GM12878 (cell line): ENCODE measurements around the gene RPEL1. TPM values are rescaled to one million over a fixed set of nuclear protein-coding genes. Genes with fewer than 3 reads are reported as not detected.

Experiments
- ATAC-seq: fragments of 200-7000 bp; cut with Tn5 transposase; 3 replicates; pipeline ENCODE4 v1.9.1; 2020; ENCODE audit warnings: mild to moderate bottlenecking, moderate library complexity
- BruUV-seq: library from RNA; stranded (reverse); fragments of 400-500 nt; replicated peaks from 2 replicates; lab custom pipeline; 2021; lab: Mats Ljungman, UMichigan
- CTCF ChIA-PET: fragments of 300-600 bp; sonication (Branson Sonifier 250); formaldehyde crosslinking; extraction: SDS; loops from one replicate; lab custom pipeline; 2021; ENCODE audit warnings: inconsistent platforms; lab: Yijun Ruan, JAX
- POLR2A ChIA-PET: fragments of 350-600 bp; formaldehyde crosslinking; extraction: SDS; loops from one replicate; lab custom pipeline; 2021; ENCODE audit warnings: inconsistent platforms; lab: Charles Lee
- RAD21 ChIA-PET: fragments of 300-600 bp; sonication (Branson Sonifier 250); formaldehyde crosslinking; loops from one replicate; lab custom pipeline; 2023; ENCODE audit warnings: antibody characterized with exemption; ENCODE audit not compliant: unreplicated experiment; lab: Charles Lee
- SMC1A ChIA-PET: fragments of 300-600 bp; sonication (Branson Sonifier 250); formaldehyde crosslinking; loops from one replicate; lab custom pipeline; 2023; ENCODE audit not compliant: unreplicated experiment, uncharacterized antibody; lab: Charles Lee
- DNase-seq: peaks from one replicate; pipeline ENCODE4 v3.0.0-alpha.2; 2011; ENCODE audit warnings: low read depth, low spot score
- FAIRE-seq: peaks from 3 replicates; lab custom pipeline; 2011; peaks lifted over from hg19 to GRCh38; lab: Jason Lieb, UNC
- H2AFZ ChIP-seq: 2 replicates; pipeline ENCODE4 v1.6.0; 2011; ENCODE audit warnings: low read depth, low read length, control low read depth; ENCODE audit not compliant: control insufficient read depth
- H3K27ac ChIP-seq: 2 replicates; pipeline ENCODE4 v1.5.1; 2011; ENCODE audit warnings: control low read depth; ENCODE audit not compliant: control insufficient read depth, insufficient read depth
- H3K27me3 ChIP-seq, 2 experiments: replicated peaks in 1 of 2; 2 replicates each; pipeline versions ENCODE4 v1.6.0 to v1.6.1; 2011; ENCODE audit warnings: low read length in 1 of 2; ENCODE audit not compliant: control insufficient read depth in 2 of 2, insufficient read depth in 2 of 2
- H3K36me3 ChIP-seq, 2 experiments: 2 replicates each; pipeline ENCODE4 v1.5.1; 2011; ENCODE audit warnings: low read length in 1 of 2; ENCODE audit not compliant: control insufficient read depth in 2 of 2, insufficient read depth in 2 of 2
- H3K4me1 ChIP-seq: 2 replicates; pipeline ENCODE4 v1.6.1; 2011; ENCODE audit warnings: mild to moderate bottlenecking, low read length, moderate library complexity, mixed read lengths; ENCODE audit not compliant: control insufficient read depth, insufficient read depth
- H3K4me2 ChIP-seq: 2 replicates; pipeline ENCODE4 v1.6.0; 2011; ENCODE audit warnings: control low read depth; ENCODE audit not compliant: control insufficient read depth, insufficient read depth
- H3K4me3 ChIP-seq: fragments of 200-600 bp; sonication (generic); 2 replicates; pipeline ENCODE4 v1.5.1; 2016
- H3K79me2 ChIP-seq: 2 replicates; pipeline ENCODE4 v1.6.0; 2011; ENCODE audit warnings: low read length; ENCODE audit not compliant: control insufficient read depth, insufficient read depth
- H3K9ac ChIP-seq: 2 replicates; pipeline ENCODE4 v1.8.0; 2011; ENCODE audit warnings: low read length, control low read depth, mixed read lengths; ENCODE audit not compliant: control insufficient read depth, insufficient read depth
- H3K9me3 ChIP-seq: replicated peaks from 3 replicates; pipeline ENCODE4 v1.5.1; 2011; ENCODE audit warnings: mild to moderate bottlenecking, low read length; ENCODE audit not compliant: control insufficient read depth, insufficient read depth
- H4K20me1 ChIP-seq: 2 replicates; pipeline ENCODE4 v1.6.0; 2011; ENCODE audit not compliant: control insufficient read depth, insufficient read depth
- IKZF1 ChIP-seq: fragments of 450-650 bp; conservative IDR thresholded peaks from 2 replicates; pipeline ENCODE4 v1.6.1; 2017; ENCODE audit warnings: antibody characterized with exemption, mild to moderate bottlenecking
- SP1 ChIP-seq: IDR thresholded peaks from one replicate; pipeline ENCODE4 v1.6.1; 2011; ENCODE audit warnings: low read depth, low read length
- YY1 ChIP-seq: IDR thresholded peaks from 2 replicates; pipeline ENCODE4 v1.6.1; 2011; ENCODE audit warnings: low read depth, mild to moderate bottlenecking, low read length
- ZNF217 ChIP-seq: fragments of 450-650 bp; IDR thresholded peaks from 2 replicates; pipeline ENCODE4 v1.6.1; 2017; ENCODE audit warnings: antibody characterized with exemption, mild to moderate bottlenecking
- ZSCAN29 ChIP-seq: fragments of 450-650 bp; IDR thresholded peaks from 2 replicates; pipeline ENCODE4 v1.6.1; 2017; ENCODE audit warnings: mild to moderate bottlenecking, moderate library complexity
- WGBS: methylation state at CpG from one replicate; pipeline ENCODE4 v1.1.6; 2016; ENCODE audit warnings: low lambda C conversion rate; ENCODE audit not compliant: insufficient replicate concordance, insufficient coverage; ENCODE audit errors: missing lambda C conversion rate; 5-methylcytosine and 5-hydroxymethylcytosine counted together
- in situ Hi-C: fragments of 300-500 bp; cut with MboI; formaldehyde crosslinking; loops from 9 replicates; pipeline ENCODE4 v1.14.3; 2018; ENCODE audit warnings: mixed read lengths
- intact Hi-C: fragments of 100-400 bp; cut with micrococcal nuclease; formaldehyde crosslinking; loops from one replicate; pipeline ENCODE4 v1.14.2; 2022; ENCODE audit not compliant: unreplicated experiment
- polyA plus RNA-seq, 11 experiments: library from polyadenylated mRNA; depleted of rRNA in 4 of 11; unstranded in 6 of 11; stranded (reverse) in 5 of 11; fragments of >200 nt; fragmentation: Nextera tagmentation in 4 of 11; fragmentation: Illumina TruSeq in 1 of 11; extraction: Ambion mirVana in 4 of 11; extraction: Trizol in 1 of 11; gene quantifications; 1 replicate in 1 of 11; 2 replicates in 10 of 11; pipeline versions ENCODE4 v1.2.1 to v1.2.3, GENCODE V29; 2011 to 2016; ENCODE audit warnings: inconsistent platforms in 2 of 11, missing spikeins in 2 of 11, low read depth in 1 of 11
- total RNA-seq, 4 experiments: library from RNA; depleted of rRNA in 3 of 4; stranded (reverse); fragments of >200 nt in 3 of 4; fragmentation: Illumina TruSeq in 1 of 4; extraction: Trizol in 1 of 4; gene quantifications; 2 replicates each; pipeline versions ENCODE4 v1.2.1 to v1.2.3, GENCODE V29; 2013 to 2021

The RPEL1 gene
- total and polyA plus RNA-seq, 10 of the 15 experiments (the other 5 are each of a cell fraction or from before 2014, with no cell fraction given), result 0.04 to 0.08 (median 0.06) TPM; not detected in 6

- TF ChIP-seq ZSCAN29 (no peak), ZNF217 (no peak)
- 63% methylated on average over 2 of the region's 2 CpGs for WGBS
- ATAC-seq, result no peak
- no peaks in the 10 kb centered on the region for H3K36me3 ChIP-seq
- POLR2A ChIA-PET, result interaction anchor here (0.6 kb wide), 1 partner anchor 93 kb away, joined by 6 read pairs; no protein-coding TSS in a partner anchor
- no peaks in the 10 kb centered on the region; the same call in 2 of the 3 replicates for H3K9me3 ChIP-seq
- in situ Hi-C loops (no loop called here), intact Hi-C loops (no loop called here)
- no peak overlapping the region for H3K4me2 ChIP-seq
- H3K4me1 ChIP-seq, result no peaks in the 10 kb centered on the region; the same call in 1 of the 2 replicates
- H3K27me3 ChIP-seq, result peaks cover 0 to 6% of the 10 kb centered on the region in 2 experiments
- SMC1A ChIA-PET, result no interaction called here
- DNase-seq, result no peak
- RAD21 ChIA-PET, result no interaction called here
- H2AFZ ChIP-seq, result no peak overlapping the region
- no peak overlapping the region for H3K27ac ChIP-seq
- no peak overlapping the region for H3K4me3 ChIP-seq
- no peak overlapping the region for H3K9ac ChIP-seq
- H4K20me1 ChIP-seq, result peaks cover 3% of the 10 kb centered on the region; the same call in 1 of the 2 replicates
- no peaks in the 10 kb centered on the region for H3K79me2 ChIP-seq
- BruUV-seq, result no TSS peak
- CTCF ChIA-PET, result no interaction called here
- no peak for FAIRE-seq
Measured at GRCh38 chr10:103280506-103280905, 34.8 kb downstream of the RPEL1 start.

DNA sequence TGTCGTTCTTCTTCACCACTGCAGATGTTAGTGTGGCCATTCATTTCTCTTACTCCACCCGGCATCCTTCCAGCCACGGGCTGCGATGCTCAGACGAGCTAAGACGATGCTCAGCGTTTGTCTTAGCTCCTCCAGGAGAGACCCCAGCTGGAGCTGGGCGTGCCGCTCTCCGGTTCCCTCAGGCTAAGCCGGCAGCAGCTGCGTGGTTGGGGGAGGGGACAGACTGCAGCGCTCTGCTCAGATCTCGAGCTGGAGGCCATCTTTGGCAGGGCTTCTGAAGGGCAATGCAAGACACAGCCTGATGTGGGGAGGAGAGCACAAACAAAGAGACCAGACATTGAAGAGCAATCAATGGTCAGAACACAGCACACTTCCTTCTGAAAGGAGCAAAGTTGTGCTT lies 36.1 kb downstream of the RPEL1 start:
- ChIA-PET RAD21 (no interaction called here), POLR2A (no interaction called here), CTCF (no interaction called here), SMC1A (no interaction called here)
- FAIRE-seq (no peak), DNase-seq (no peak), ATAC-seq (no peak)
- Histone ChIP-seq H3K9ac (no peak overlapping the region), H3K36me3 (no peaks in the 10 kb centered on the region), H3K27ac (no peak overlapping the region), H3K4me3 (no peak overlapping the region), H4K20me1 (peaks cover 3% of the 10 kb centered on the region; the same call in 1 of the 2 replicates), H3K79me2 (no peaks in the 10 kb centered on the region), H3K9me3 (no peaks in the 10 kb centered on the region; the same call in 2 of the 3 replicates), H3K4me1 (no peaks in the 10 kb centered on the region; the same call in 1 of the 2 replicates), H2AFZ (no peak overlapping the region), H3K4me2 (no peak overlapping the region), H3K27me3 (peaks cover 0 to 6% of the 10 kb centered on the region in 2 experiments)
- in situ Hi-C loops, result no loop called here
- BruUV-seq, result no TSS peak
- intact Hi-C loops, result no loop called here
- TF ChIP-seq YY1, result 0 out of 2 replicates have a peak, but pooled peaks have one; percentile 14
- no peak for TF ChIP-seq SP1
- no peak for TF ChIP-seq IKZF1
- 21% methylated on average over 14 of the region's 14 CpGs for WGBS
